Measurements from ENCODE around the gene LAMP1. TPM values are rescaled to one million over a fixed set of nuclear protein-coding genes. Genes with fewer than 3 reads are reported as not detected.

LAMP1 gene
- total RNA-seq, 3 donors from 2014 or later, result 96.7 to 167 (median 99.1) TPM

GRCh38 chr13:113327391-113327765 lies 30.3 kb downstream of the LAMP1 start:
- H3K36me3 ChIP-seq, result peaks cover under 1% of the 10 kb centered on the region
- no peaks in the 10 kb centered on the region for H3K9me3 ChIP-seq
- no peak overlapping the region for H3K4me3 ChIP-seq
- H3K27me3 ChIP-seq, result no peaks in the 10 kb centered on the region
- TF ChIP-seq POLR2A (IDR thresholded peaks at IDR 0.05), result no peak
- no peak for TF ChIP-seq POLR2AphosphoS5 (IDR thresholded peaks at IDR 0.05)
- no peak for TF ChIP-seq CTCF (IDR thresholded peaks at IDR 0.05)
- no peaks in the 10 kb centered on the region for H3K4me1 ChIP-seq
- DNase-seq (ENCODE audit: low spot score in 2 of 2), result no peak
- H3K27ac ChIP-seq, result no peak overlapping the region
- intact Hi-C loops (cut with DNase I; ENCODE audit: low total_unique reads), result no loop called here

- Histone ChIP-seq H3K36me3 (no peaks in the 10 kb centered on the region), H3K4me1 (no peaks in the 10 kb centered on the region), H3K27ac (no peak overlapping the region), H3K4me3 (no peak overlapping the region), H3K27me3 (no peaks in the 10 kb centered on the region), H3K9me3 (no peaks in the 10 kb centered on the region)
- TF ChIP-seq POLR2AphosphoS5 (IDR thresholded peaks at IDR 0.05) (no peak), CTCF (IDR thresholded peaks at IDR 0.05) (no peak), POLR2A (IDR thresholded peaks at IDR 0.05) (no peak)
- no peak for DNase-seq (ENCODE audit: low spot score in 2 of 2)
- intact Hi-C loops (cut with DNase I; ENCODE audit: low total_unique reads), result no loop called here
Measured at GRCh38 chr13:113327766-113328471, 30.9 kb downstream of the LAMP1 start.

- TF ChIP-seq POLR2AphosphoS5 (IDR thresholded peaks at IDR 0.05) (no peak), POLR2A (IDR thresholded peaks at IDR 0.05) (no peak), CTCF (IDR thresholded peaks at IDR 0.05) (no peak)
- no peak overlapping the region for H3K4me3 ChIP-seq
- no peaks in the 10 kb centered on the region for H3K4me1 ChIP-seq
- intact Hi-C loops (cut with DNase I; ENCODE audit: low total_unique reads), result no loop called here
- H3K36me3 ChIP-seq, result no peaks in the 10 kb centered on the region
- H3K9me3 ChIP-seq, result no peaks in the 10 kb centered on the region
- no peak overlapping the region for H3K27ac ChIP-seq
- H3K27me3 ChIP-seq, result no peaks in the 10 kb centered on the region
- no peak for DNase-seq (ENCODE audit: low spot score in 2 of 2)
Measured at GRCh38 chr13:113328851-113329250, 31.8 kb downstream of the LAMP1 start.

- Histone ChIP-seq H3K27me3 (no peaks in the 10 kb centered on the region), H3K4me1 (no peaks in the 10 kb centered on the region), H3K27ac (no peak overlapping the region), H3K4me3 (no peak overlapping the region), H3K36me3 (no peaks in the 10 kb centered on the region), H3K9me3 (no peaks in the 10 kb centered on the region)
- intact Hi-C loops (cut with DNase I; ENCODE audit: low total_unique reads), result no loop called here
- TF ChIP-seq CTCF (IDR thresholded peaks at IDR 0.05) (no peak), POLR2AphosphoS5 (IDR thresholded peaks at IDR 0.05) (no peak), POLR2A (IDR thresholded peaks at IDR 0.05) (no peak)
- DNase-seq (ENCODE audit: low spot score in 2 of 2), result no peak
Measured at GRCh38 chr13:113329656-113330312, 32.7 kb downstream of the LAMP1 start.

- H3K27ac ChIP-seq, result no peak overlapping the region
- TF ChIP-seq POLR2AphosphoS5 (IDR thresholded peaks at IDR 0.05), result no peak
- no peaks in the 10 kb centered on the region for H3K4me1 ChIP-seq
- no peak for DNase-seq (ENCODE audit: low spot score in 2 of 2)
- no peak overlapping the region for H3K4me3 ChIP-seq
- H3K27me3 ChIP-seq, result no peaks in the 10 kb centered on the region
- intact Hi-C loops (cut with DNase I; ENCODE audit: low total_unique reads), result no loop called here
- H3K36me3 ChIP-seq, result no peaks in the 10 kb centered on the region
- H3K9me3 ChIP-seq, result no peaks in the 10 kb centered on the region
Measured at GRCh38 chr13:113332615-113333014, 35.6 kb downstream of the LAMP1 start.
